LNCaP clone FGC (cell line): ENCODE results near the gene OXGR1.

Experiments
- DNase-seq: peaks from one replicate; pipeline ENCODE4 v3.0.0-alpha.2; 2011; ENCODE audit warnings: low read depth
- H3K4me3 ChIP-seq: 2 replicates; pipeline ENCODE4 v1.5.1; 2011; ENCODE audit warnings: mild to moderate bottlenecking, low read depth, low read length, control low read depth
- CTCF ChIP-seq: IDR thresholded peaks from 2 replicates; pipeline ENCODE4 v1.5.1; 2012; ENCODE audit warnings: mild to moderate bottlenecking; ENCODE audit not compliant: control insufficient read depth, insufficient read depth; ENCODE audit errors: extremely low read depth

The OXGR1 gene

DNA sequence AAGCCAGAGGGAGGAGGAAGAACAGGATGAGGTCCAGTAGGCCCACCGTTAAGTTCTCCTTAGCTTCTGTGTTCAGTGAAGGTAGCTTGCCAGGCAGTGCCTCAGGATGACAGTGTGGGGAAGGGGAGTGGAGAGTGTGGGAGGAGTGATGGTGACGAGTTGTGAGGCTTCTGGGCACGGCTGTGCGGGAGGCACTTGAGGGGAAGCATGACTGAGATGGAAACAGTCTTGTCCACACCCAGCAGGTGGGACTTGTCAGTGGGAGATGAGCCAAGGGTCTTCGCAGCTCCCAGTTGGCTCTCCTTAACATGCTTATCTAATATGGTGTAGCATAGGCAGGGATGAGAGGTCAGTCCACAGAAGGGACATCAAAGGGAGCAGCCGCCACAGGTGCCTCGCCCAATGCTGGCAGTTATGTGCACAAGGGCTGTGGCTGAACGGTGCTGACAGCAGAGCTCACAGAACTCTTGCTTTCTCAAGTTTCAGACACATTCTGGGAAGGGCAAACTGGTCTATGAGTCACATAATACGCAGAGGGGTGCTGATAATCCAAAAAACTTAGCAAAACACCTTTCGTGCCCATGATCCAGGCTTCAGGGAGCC is 47.5 kb downstream of the OXGR1 start:
- H3K4me3 ChIP-seq, result no peak overlapping the region
- TF ChIP-seq CTCF, result no peak
- DNase-seq, result no peak

DNA sequence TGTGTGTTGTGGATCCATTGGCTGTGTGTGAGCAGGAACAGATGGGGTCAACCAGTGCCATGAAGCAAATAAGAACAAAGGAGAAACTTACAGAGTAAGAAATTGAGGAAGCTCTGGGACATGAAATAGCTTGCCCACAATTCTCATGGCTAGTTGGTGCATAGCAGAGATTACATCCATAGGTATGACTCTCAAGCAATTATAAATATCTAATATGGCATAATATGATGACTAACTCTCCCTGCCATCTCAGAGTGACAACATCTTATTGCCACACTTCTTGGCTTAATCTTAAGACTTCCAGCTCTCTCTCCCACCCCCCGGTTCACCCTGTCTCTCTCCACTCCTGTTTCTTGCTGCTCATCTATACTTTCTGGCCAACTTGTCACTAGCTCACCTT is 53.3 kb downstream of the OXGR1 start:
- no peak for TF ChIP-seq CTCF
- no peak for DNase-seq
- H3K4me3 ChIP-seq, result no peak overlapping the region

DNA sequence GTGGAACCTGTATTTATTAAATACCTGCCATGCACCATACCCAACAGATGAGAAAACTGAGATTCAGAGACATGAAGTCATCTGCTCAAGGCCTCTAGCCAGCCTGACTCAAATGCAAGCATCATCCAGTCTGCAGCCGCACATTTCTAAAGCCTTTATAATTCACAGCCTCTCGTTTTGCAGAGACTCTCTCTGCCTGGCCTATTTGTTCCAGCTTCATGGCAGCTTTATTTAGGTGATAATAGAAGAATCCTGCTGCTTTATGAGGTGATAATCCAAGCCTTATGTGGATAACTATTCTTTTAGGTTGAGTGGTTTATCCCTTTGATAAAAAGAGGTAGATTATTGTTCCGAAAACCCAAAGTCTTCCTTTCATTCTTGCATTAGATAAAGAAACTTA is 58.4 kb downstream of the OXGR1 start:
- no peak overlapping the region for H3K4me3 ChIP-seq
- no peak for DNase-seq
- TF ChIP-seq CTCF, result no peak
